A673 (cell line): ENCODE measurements around the gene HOMEZ. TPM values are rescaled to one million over a fixed set of nuclear protein-coding genes. Genes with fewer than 3 reads are reported as not detected.
A peak's percentile ranks its signal among the peaks of the same experiment; 100 is the strongest.

Source experiments
- BruUV-seq: library from RNA; stranded (reverse); fragments of 400-500 nt; replicated peaks from 2 replicates; lab custom pipeline; 2021; lab: Mats Ljungman, UMichigan
- CTCF ChIA-PET: fragments of 300-600 bp; sonication (Branson Sonifier 250); formaldehyde crosslinking; loops from one replicate; lab custom pipeline; 2022; ENCODE audit warnings: antibody characterized with exemption; lab: Charles Lee
- POLR2A ChIA-PET: fragments of 300-600 bp; sonication (Branson Sonifier 250); formaldehyde crosslinking; loops from one replicate; lab custom pipeline; 2022; ENCODE audit warnings: antibody characterized with exemption; ENCODE audit not compliant: low non-redundant PET; lab: Charles Lee
- DNase-seq: peaks from one replicate; pipeline ENCODE4 v3.0.0-alpha.2; 2015; ENCODE audit warnings: low spot score
- H3K27ac ChIP-seq: fragments of 200-600 bp; sonication (generic); 2 replicates; pipeline ENCODE4 v1.5.1; 2016; ENCODE audit warnings: mixed run types, low read depth, mild to moderate bottlenecking, mixed read lengths, antibody characterized with exemption, low read length; ENCODE audit not compliant: poor library complexity, severe bottlenecking
- H3K27me3 ChIP-seq: fragments of 200-600 bp; sonication (generic); replicated peaks from 2 replicates; pipeline ENCODE4 v1.6.1; 2017; ENCODE audit warnings: mixed run types, low read depth, mild to moderate bottlenecking, mixed read lengths, antibody characterized with exemption, low read length; ENCODE audit not compliant: insufficient read depth, poor library complexity
- H3K36me3 ChIP-seq: fragments of 200-600 bp; sonication (generic); 2 replicates; pipeline ENCODE4 v1.6.1; 2016; ENCODE audit warnings: mixed run types, mild to moderate bottlenecking, mixed read lengths, antibody characterized with exemption, low read length; ENCODE audit not compliant: insufficient read depth, poor library complexity, severe bottlenecking
- H3K4me1 ChIP-seq: fragments of 200-600 bp; sonication (generic); 2 replicates; pipeline ENCODE4 v1.6.1; 2017; ENCODE audit warnings: mixed run types, mild to moderate bottlenecking, mixed read lengths, antibody characterized with exemption, low read length; ENCODE audit not compliant: insufficient read depth, poor library complexity, severe bottlenecking
- H3K4me3 ChIP-seq: fragments of 200-600 bp; sonication (generic); 2 replicates; pipeline ENCODE4 v1.5.1; 2016; ENCODE audit warnings: low read depth, mixed run types, mild to moderate bottlenecking, mixed read lengths, low read length; ENCODE audit not compliant: poor library complexity, severe bottlenecking
- H3K9me3 ChIP-seq: fragments of 200-600 bp; sonication (generic); 2 replicates; pipeline ENCODE4 v1.6.1; 2016; ENCODE audit warnings: mixed run types, low read depth, mild to moderate bottlenecking, mixed read lengths, antibody characterized with exemption, low read length; ENCODE audit not compliant: poor library complexity, severe bottlenecking
- CTCF ChIP-seq: fragments of 300-800, 200-600 bp; sonication (generic); conservative IDR thresholded peaks from 2 replicates; pipeline ENCODE4 v1.5.1; 2017; ENCODE audit warnings: low read depth, mild to moderate bottlenecking, antibody characterized with exemption, low read length, moderate library complexity, mixed read lengths
- EZH2 ChIP-seq: fragments of 200-600 bp; sonication (generic); IDR thresholded peaks from 2 replicates; pipeline ENCODE4 v1.6.1; 2017; ENCODE audit warnings: borderline replicate concordance, low read depth, mild to moderate bottlenecking, mixed read lengths, antibody characterized with exemption, low read length; ENCODE audit not compliant: poor library complexity, severe bottlenecking
- intact Hi-C: fragments of 100-400 bp; cut with micrococcal nuclease; formaldehyde crosslinking; loops from one replicate; pipeline ENCODE4 v1.10.0; 2022; ENCODE audit not compliant: unreplicated experiment
- total RNA-seq: library from RNA; stranded (reverse); gene quantifications from 2 replicates; pipeline ENCODE4 v1.2.3, GENCODE V29; 2021

The HOMEZ gene
- total RNA-seq, 1 experiment from 2014 or later: 6.3 TPM

- intact Hi-C loops: no loop called here
- H3K27me3 ChIP-seq: no peaks in the 10 kb centered on the region
- no TSS peak for BruUV-seq
- ChIA-PET POLR2A (interaction anchor here (0.6 kb wide), 1 partner anchor 385 kb away, joined by 6 read pairs; no protein-coding TSS in a partner anchor), CTCF (interaction anchor here (0.8 to 1.0 kb wide), 4 partner anchors 17 to 232 kb away, joined by 3 to 7 read pairs (median 4); partner anchors contain the start of gene PABPN1)
- H3K36me3 ChIP-seq: peaks cover 3% of the 10 kb centered on the region
- H3K9me3 ChIP-seq: no peaks in the 10 kb centered on the region
- H3K27ac ChIP-seq: peak overlapping the region; percentile 87
- TF ChIP-seq CTCF: peak; percentile 71
- no peak for TF ChIP-seq EZH2
- H3K4me3 ChIP-seq: peak overlapping the region; percentile 65
- peaks cover 24% of the 10 kb centered on the region for H3K4me1 ChIP-seq
- DNase-seq: peak; percentile 99
Measured at GRCh38 chr14:23301288-23301968, 15.5 kb upstream of the HOMEZ start.

DNA sequence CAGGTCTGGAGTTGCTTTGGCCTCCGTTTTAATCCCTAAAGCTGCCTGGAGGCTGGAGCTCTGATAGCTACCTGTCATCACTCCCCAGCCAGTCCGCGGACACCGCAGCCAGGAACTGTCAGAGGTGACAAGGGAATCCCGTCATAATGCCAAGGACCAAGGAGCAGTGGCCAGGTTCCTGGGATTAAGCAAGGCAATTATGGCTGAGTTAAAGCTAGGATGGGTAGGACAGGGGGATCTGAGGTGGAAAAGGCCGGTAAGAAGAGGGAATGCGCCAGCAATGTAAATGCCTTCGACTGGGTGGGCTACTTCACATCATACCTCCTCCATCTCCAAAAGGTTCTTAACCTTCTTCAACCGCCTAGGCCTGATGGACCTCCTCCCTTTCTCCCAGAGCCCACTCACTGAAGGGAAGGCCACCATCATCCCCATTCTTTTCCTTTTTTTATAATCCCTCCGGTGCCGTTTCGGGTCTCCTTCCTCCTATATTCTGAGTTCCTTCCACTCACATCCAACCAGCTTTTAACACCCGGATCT, 14.8 kb upstream of the HOMEZ start:
- intact Hi-C loops: no loop called here
- ChIA-PET CTCF (interaction anchor here (0.8 to 1.0 kb wide), 4 partner anchors 16 to 232 kb away, joined by 3 to 7 read pairs (median 4); partner anchors contain the start of gene PABPN1), POLR2A (interaction anchor here (0.5 kb wide), 1 partner anchor 220 kb away, joined by 3 read pairs; no protein-coding TSS in a partner anchor)
- H3K9me3 ChIP-seq: no peaks in the 10 kb centered on the region
- H3K36me3 ChIP-seq: peaks cover 3% of the 10 kb centered on the region
- peaks cover 24% of the 10 kb centered on the region for H3K4me1 ChIP-seq
- no peaks in the 10 kb centered on the region for H3K27me3 ChIP-seq
- DNase-seq: no peak
- BruUV-seq: TSS peak; percentile 70
- TF ChIP-seq EZH2: no peak
- no peak for TF ChIP-seq CTCF
- peak overlapping the region; percentile 72 for H3K27ac ChIP-seq
- H3K4me3 ChIP-seq: peak overlapping the region; percentile 65

DNA sequence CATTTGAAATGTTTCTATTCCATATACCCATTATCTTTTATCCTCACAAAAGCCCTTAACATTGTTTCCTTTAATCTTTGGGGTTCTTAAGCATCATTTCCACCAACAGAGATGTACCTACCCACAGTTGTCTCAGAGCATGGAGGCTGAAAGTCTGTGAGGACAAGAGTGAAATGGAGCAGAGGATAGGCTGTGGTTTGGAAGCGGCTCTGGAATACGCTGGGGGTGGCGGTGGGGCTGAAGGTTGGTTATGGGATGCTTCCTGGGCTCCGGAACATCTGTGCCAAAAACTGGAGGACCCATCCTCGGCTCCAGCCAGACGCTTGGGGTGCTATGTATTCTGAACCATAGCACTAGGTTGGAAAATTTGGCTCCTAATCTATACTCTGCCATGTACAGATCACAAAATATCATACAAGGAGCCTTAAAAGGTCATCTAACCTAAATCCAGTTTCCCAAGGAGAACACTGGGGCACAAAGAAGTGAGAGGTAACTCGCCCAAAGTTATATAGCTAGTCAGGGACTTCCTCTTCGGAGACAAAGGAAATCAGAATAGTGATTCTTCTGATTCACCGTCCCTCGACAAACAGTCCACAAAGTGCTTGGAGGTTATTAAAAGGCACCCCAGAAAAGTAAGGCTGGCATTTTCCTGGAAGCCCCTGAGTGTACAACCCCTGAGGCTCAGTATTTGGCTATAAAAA, 14.2 kb upstream of the HOMEZ start:
- CTCF ChIA-PET: interaction anchor here (0.6 to 1.0 kb wide), 4 partner anchors 14 to 881 kb away, joined by 3 to 6 read pairs (median 4); no protein-coding TSS in a partner anchor
- Histone ChIP-seq H3K9me3 (no peaks in the 10 kb centered on the region), H3K36me3 (peaks cover 3% of the 10 kb centered on the region), H3K4me1 (peaks cover 24% of the 10 kb centered on the region), H3K4me3 (peak overlapping the region; percentile 65), H3K27ac (peak overlapping the region; percentile 72), H3K27me3 (no peaks in the 10 kb centered on the region)
- intact Hi-C loops: loop anchor here (2.0 to 10.0 kb wide), 2 partner anchors 35 to 175 kb away; no protein-coding TSS in a partner anchor
- POLR2A ChIA-PET: interaction anchor here (0.5 kb wide), 1 partner anchor 219 kb away, joined by 3 read pairs; no protein-coding TSS in a partner anchor
- BruUV-seq: no TSS peak
- DNase-seq: no peak
- no peak for TF ChIP-seq CTCF
- TF ChIP-seq EZH2: no peak
